ENCODE results near the gene SH3GL3.

The SH3GL3 gene

GRCh38 chr15:83446904-83447709 lies at the start of gene SH3GL3:
Gene SH3GL3 (plus strand): TSS chr15:83447341. CDS start chr15:83447534, 193 bp downstream.
- DNase-seq (ENCODE audit: low read depth) = peak; percentile 22

GRCh38 chr15:83398626-83399025 lies 48.5 kb upstream of the SH3GL3 start:
- no peak for DNase-seq (ENCODE audit: low read depth)

- DNase-seq (ENCODE audit: low read depth) = no peak
Observed at GRCh38 chr15:83404121-83404520, 43.0 kb upstream of the SH3GL3 start.

GRCh38 chr15:83410532-83410931 lies 36.6 kb upstream of the SH3GL3 start:
- DNase-seq (ENCODE audit: low read depth) = no peak

GRCh38 chr15:83413054-83413719 lies 34.0 kb upstream of the SH3GL3 start:
- DNase-seq (ENCODE audit: low read depth) = no peak

GRCh38 chr15:83422081-83422480 lies 25.1 kb upstream of the SH3GL3 start:
- DNase-seq (ENCODE audit: low read depth) = no peak

- no peak for DNase-seq (ENCODE audit: low read depth)
Observed at GRCh38 chr15:83422541-83422940, 24.6 kb upstream of the SH3GL3 start.

GRCh38 chr15:83424101-83424500 lies 23.0 kb upstream of the SH3GL3 start:
- DNase-seq (ENCODE audit: low read depth) = no peak

GRCh38 chr15:83430441-83430840 lies 16.7 kb upstream of the SH3GL3 start:
- no peak for DNase-seq (ENCODE audit: low read depth)

GRCh38 chr15:83431521-83431920 lies 15.6 kb upstream of the SH3GL3 start:
- DNase-seq (ENCODE audit: low read depth) = no peak

- DNase-seq (ENCODE audit: low read depth) = no peak
Observed at GRCh38 chr15:83435202-83435601, 11.9 kb upstream of the SH3GL3 start.

GRCh38 chr15:83435782-83436181 lies 11.4 kb upstream of the SH3GL3 start:
- DNase-seq (ENCODE audit: low read depth) = no peak

GRCh38 chr15:83436513-83437158 lies 10.5 kb upstream of the SH3GL3 start:
- no peak for DNase-seq (ENCODE audit: low read depth)

GRCh38 chr15:83443076-83443847 lies 3.9 kb upstream of the SH3GL3 start:
- no peak for DNase-seq (ENCODE audit: low read depth)

GRCh38 chr15:83444936-83445335 lies 2.2 kb upstream of the SH3GL3 start:
- DNase-seq (ENCODE audit: low read depth) = no peak

- DNase-seq (ENCODE audit: low read depth) = no peak
Observed at GRCh38 chr15:83445643-83446042, 1.5 kb upstream of the SH3GL3 start.

- DNase-seq (ENCODE audit: low read depth) = no peak
Observed at GRCh38 chr15:83446417-83446816, 724 bp upstream of the SH3GL3 start.

- no peak for DNase-seq (ENCODE audit: low read depth)
Observed at GRCh38 chr15:83449250-83449671, 2.1 kb downstream of the SH3GL3 start.

GRCh38 chr15:83449937-83450506 lies 2.9 kb downstream of the SH3GL3 start:
- no peak for DNase-seq (ENCODE audit: low read depth)

- DNase-seq (ENCODE audit: low read depth) = no peak
Observed at GRCh38 chr15:83457149-83457548, 10.0 kb downstream of the SH3GL3 start.

- DNase-seq (ENCODE audit: low read depth) = no peak
Observed at GRCh38 chr15:83458381-83458780, 11.2 kb downstream of the SH3GL3 start.

GRCh38 chr15:83462026-83462425 lies 14.9 kb downstream of the SH3GL3 start:
- no peak for DNase-seq (ENCODE audit: low read depth)
